Measurements from ENCODE around the gene NSD1.

Gene NSD1

DNA sequence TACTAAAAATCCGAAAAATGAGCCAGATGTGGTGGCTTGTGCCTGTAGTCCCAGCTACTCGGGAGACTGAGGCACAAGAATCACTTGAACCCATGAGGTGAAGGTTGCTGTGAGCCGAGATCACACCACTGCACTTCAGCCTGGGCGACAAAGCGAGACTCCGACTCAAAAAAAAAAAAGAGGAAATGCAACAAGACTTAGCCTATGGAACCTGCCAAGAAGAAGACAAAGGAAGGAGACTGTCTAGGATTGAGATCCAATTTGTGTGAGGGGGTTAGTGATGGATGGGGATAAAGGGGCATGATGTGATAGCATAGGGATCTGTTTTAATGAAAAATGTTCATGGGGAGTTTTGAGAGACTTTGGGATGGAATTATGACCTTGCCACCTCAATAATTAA lies 97.1 kb downstream of the NSD1 start:
- no peaks in the 10 kb centered on the region for H3K27me3 ChIP-seq (ENCODE audit: insufficient read depth, poor library complexity, severe bottlenecking)
- TF ChIP-seq SPI1 (IDR thresholded peaks at IDR 0.05; ENCODE audit: borderline replicate concordance, low read depth) (peak; percentile 77), GABPA (IDR thresholded peaks at IDR 0.05; ENCODE audit: low read depth) (no peak)
- no peak overlapping the region for H3K4me3 ChIP-seq (replicated peaks; ENCODE audit: insufficient read depth, low read length)
- no peak for DNase-seq (ENCODE audit: low read depth in 1 of 2, low spot score in 1 of 2)
- no peak overlapping the region for H3K27ac ChIP-seq (replicated peaks)

- no peak overlapping the region for H3K27ac ChIP-seq (replicated peaks)
- H3K4me3 ChIP-seq (replicated peaks; ENCODE audit: insufficient read depth, low read length) = no peak overlapping the region
- TF ChIP-seq, protein P1, sequence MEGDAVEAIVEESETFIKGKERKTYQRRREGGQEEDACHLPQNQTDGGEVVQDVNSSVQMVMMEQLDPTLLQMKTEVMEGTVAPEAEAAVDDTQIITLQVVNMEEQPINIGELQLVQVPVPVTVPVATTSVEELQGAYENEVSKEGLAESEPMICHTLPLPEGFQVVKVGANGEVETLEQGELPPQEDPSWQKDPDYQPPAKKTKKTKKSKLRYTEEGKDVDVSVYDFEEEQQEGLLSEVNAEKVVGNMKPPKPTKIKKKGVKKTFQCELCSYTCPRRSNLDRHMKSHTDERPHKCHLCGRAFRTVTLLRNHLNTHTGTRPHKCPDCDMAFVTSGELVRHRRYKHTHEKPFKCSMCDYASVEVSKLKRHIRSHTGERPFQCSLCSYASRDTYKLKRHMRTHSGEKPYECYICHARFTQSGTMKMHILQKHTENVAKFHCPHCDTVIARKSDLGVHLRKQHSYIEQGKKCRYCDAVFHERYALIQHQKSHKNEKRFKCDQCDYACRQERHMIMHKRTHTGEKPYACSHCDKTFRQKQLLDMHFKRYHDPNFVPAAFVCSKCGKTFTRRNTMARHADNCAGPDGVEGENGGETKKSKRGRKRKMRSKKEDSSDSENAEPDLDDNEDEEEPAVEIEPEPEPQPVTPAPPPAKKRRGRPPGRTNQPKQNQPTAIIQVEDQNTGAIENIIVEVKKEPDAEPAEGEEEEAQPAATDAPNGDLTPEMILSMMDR (IDR thresholded peaks at IDR 0.05; ENCODE audit: insufficient read depth, low read length) = no peak
- no peak for TF ChIP-seq REST (IDR thresholded peaks at IDR 0.05; ENCODE audit: insufficient replicate concordance, low read depth)
- no peak for TF ChIP-seq POLR2AphosphoS5 (IDR thresholded peaks at IDR 0.05; ENCODE audit: low read depth)
- TF ChIP-seq GABPA (IDR thresholded peaks at IDR 0.05; ENCODE audit: low read depth) = no peak
- H3K27me3 ChIP-seq (ENCODE audit: insufficient read depth, poor library complexity, severe bottlenecking) = no peaks in the 10 kb centered on the region
- DNase-seq (ENCODE audit: low read depth in 1 of 2, low spot score in 1 of 2) = no peak
Measured at GRCh38 chr5:177231479-177232250, 98.1 kb downstream of the NSD1 start.

- Histone ChIP-seq H3K27me3 (ENCODE audit: insufficient read depth, poor library complexity, severe bottlenecking) (no peaks in the 10 kb centered on the region), H3K4me3 (replicated peaks; ENCODE audit: insufficient read depth, low read length) (no peak overlapping the region), H3K27ac (replicated peaks) (no peak overlapping the region)
- no peak for DNase-seq (ENCODE audit: low read depth in 1 of 2, low spot score in 1 of 2)
- TF ChIP-seq POLR2AphosphoS5 (IDR thresholded peaks at IDR 0.05; ENCODE audit: low read depth) (no peak), REST (IDR thresholded peaks at IDR 0.05; ENCODE audit: insufficient replicate concordance, low read depth) (no peak), GABPA (IDR thresholded peaks at IDR 0.05; ENCODE audit: low read depth) (no peak), SPI1 (IDR thresholded peaks at IDR 0.05; ENCODE audit: borderline replicate concordance, low read depth) (no peak)
- TF ChIP-seq, protein P1 (IDR thresholded peaks at IDR 0.05; ENCODE audit: insufficient read depth, low read length) = no peak
Measured at GRCh38 chr5:177232358-177232757, 98.8 kb downstream of the NSD1 start.

DNA sequence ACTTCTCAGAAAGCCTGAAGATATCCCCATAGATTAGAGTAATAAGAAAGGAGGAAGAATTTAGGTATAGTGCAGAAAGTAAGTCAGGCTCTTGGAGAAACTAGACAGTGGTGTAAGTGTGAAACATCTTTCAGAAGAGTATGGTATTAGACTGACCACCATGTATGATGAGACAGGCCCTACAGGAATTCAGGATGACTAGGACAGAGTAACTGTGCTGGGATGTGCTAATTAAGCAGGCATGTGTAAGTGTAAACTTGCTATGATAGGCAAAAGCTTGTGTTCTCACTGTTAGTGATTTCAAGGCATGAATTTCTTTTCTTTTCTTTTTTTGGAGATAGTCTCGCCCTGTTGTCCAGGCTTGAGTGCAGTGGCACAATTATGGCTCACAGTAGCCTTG lies 99.2 kb downstream of the NSD1 start:
- Histone ChIP-seq H3K4me3 (replicated peaks; ENCODE audit: insufficient read depth, low read length) (no peak overlapping the region), H3K27ac (replicated peaks) (no peak overlapping the region), H3K27me3 (ENCODE audit: insufficient read depth, poor library complexity, severe bottlenecking) (no peaks in the 10 kb centered on the region)
- no peak for TF ChIP-seq GABPA (IDR thresholded peaks at IDR 0.05; ENCODE audit: low read depth)
- no peak for TF ChIP-seq SPI1 (IDR thresholded peaks at IDR 0.05; ENCODE audit: borderline replicate concordance, low read depth)
- TF ChIP-seq, protein P1 (IDR thresholded peaks at IDR 0.05; ENCODE audit: insufficient read depth, low read length) = no peak
- no peak for TF ChIP-seq REST (IDR thresholded peaks at IDR 0.05; ENCODE audit: insufficient replicate concordance, low read depth)
- no peak for TF ChIP-seq POLR2AphosphoS5 (IDR thresholded peaks at IDR 0.05; ENCODE audit: low read depth)
- DNase-seq (ENCODE audit: low read depth in 1 of 2, low spot score in 1 of 2) = no peak
